Left hindlimb (tissue), 1 donor: ENCODE results near the gene HOXC12.

Experiments used
- DNase-seq: peaks from one replicate; pipeline ENCODE4 v3.0.0-alpha.2; 2018

HOXC12 gene

GRCh38 chr12:53954694-53955035 lies at the start of gene HOXC12:
TSS of gene HOXC12 (plus strand) at chr12:53954903. CDS start at chr12:53954930, 27 bp downstream.
- DNase-seq, result no peak

GRCh38 chr12:53907103-53907502 lies 47.6 kb upstream of the HOXC12 start:
- no peak for DNase-seq

GRCh38 chr12:53916788-53917655 lies 37.7 kb upstream of the HOXC12 start:
- DNase-seq, result no peak

GRCh38 chr12:53924521-53925405 lies 29.9 kb upstream of the HOXC12 start:
- no peak for DNase-seq

- no peak for DNase-seq
These were observed 27.3 kb upstream of the HOXC12 start for GRCh38 chr12:53927220-53928029.

- DNase-seq, result no peak
These were observed 26.5 kb upstream of the HOXC12 start for GRCh38 chr12:53928054-53928835.

- no peak for DNase-seq
These were observed 25.2 kb upstream of the HOXC12 start for GRCh38 chr12:53929527-53929926.

GRCh38 chr12:53930591-53931255 lies 24.0 kb upstream of the HOXC12 start:
- no peak for DNase-seq

GRCh38 chr12:53931844-53932581 lies 22.7 kb upstream of the HOXC12 start:
- no peak for DNase-seq

- DNase-seq, result no peak
These were observed 21.8 kb upstream of the HOXC12 start for GRCh38 chr12:53932915-53933314.

- no peak for DNase-seq
These were observed 19.0 kb upstream of the HOXC12 start for GRCh38 chr12:53935383-53936341.

- DNase-seq, result no peak
These were observed 17.6 kb upstream of the HOXC12 start for GRCh38 chr12:53937099-53937498.

- DNase-seq, result no peak
These were observed 16.9 kb upstream of the HOXC12 start for GRCh38 chr12:53937596-53938325.

- DNase-seq, result peak; percentile 84
These were observed 16.2 kb upstream of the HOXC12 start, which contains the start of gene HOXC13 for GRCh38 chr12:53938326-53939140. TSS of gene HOXC13 (plus strand) at chr12:53938831. CDS start at chr12:53938907, 76 bp downstream.

- no peak for DNase-seq
These were observed 15.3 kb upstream of the HOXC12 start for GRCh38 chr12:53939141-53940108.

GRCh38 chr12:53940443-53941014 lies 14.2 kb upstream of the HOXC12 start:
- DNase-seq, result no peak
